H54 (cell line): ENCODE data around the gene CFAP46.
A peak's percentile ranks its signal among the peaks of the same experiment; 100 is the strongest.

Source experiments
- DNase-seq: peaks from one replicate; pipeline ENCODE4 v3.0.0; 2011; ENCODE audit warnings: low spot score, mixed read lengths; ENCODE audit not compliant: insufficient read length
- FAIRE-seq: peaks from 3 replicates; lab custom pipeline; 2011; peaks lifted over from hg19 to GRCh38; lab: Jason Lieb, UNC
- POLR2A ChIP-seq: IDR thresholded peaks from 2 replicates; pipeline ENCODE4 v1.6.1; 2011; ENCODE audit warnings: low read depth, mild to moderate bottlenecking, low read length

CFAP46 gene

GRCh38 chr10:132942101-132943057 is at the start of gene CFAP46:
CFAP46 (minus strand) TSS chr10:132942570; CDS start chr10:132942484, 86 bp downstream.
- DNase-seq (no peak), FAIRE-seq (no peak)
- TF ChIP-seq POLR2A: no peak

GRCh38 chr10:132991706-132992432 is 49.5 kb upstream of the CFAP46 start:
- no peak for DNase-seq
- no peak for FAIRE-seq
- no peak for TF ChIP-seq POLR2A

- FAIRE-seq: no peak
- no peak for DNase-seq
- TF ChIP-seq POLR2A: no peak
These were observed 48.5 kb upstream of the CFAP46 start for GRCh38 chr10:132990684-132991545.

GRCh38 chr10:132989476-132990415 is 47.4 kb upstream of the CFAP46 start:
- DNase-seq (no peak), FAIRE-seq (no peak)

GRCh38 chr10:132988988-132989387 is 46.6 kb upstream of the CFAP46 start:
- TF ChIP-seq POLR2A: no peak
- FAIRE-seq (no peak), DNase-seq (no peak)

More at GRCh38 chr10:132989476-132990415, 47.4 kb upstream of the CFAP46 start:
- no peak for TF ChIP-seq POLR2A

GRCh38 chr10:132987671-132988571 is 45.6 kb upstream of the CFAP46 start:
- FAIRE-seq (peak; percentile 6), DNase-seq (peak; percentile 89)
- no peak for TF ChIP-seq POLR2A

GRCh38 chr10:132986978-132987377 is 44.6 kb upstream of the CFAP46 start:
- no peak for DNase-seq
- FAIRE-seq: no peak
- no peak for TF ChIP-seq POLR2A

- FAIRE-seq: no peak
- no peak for DNase-seq
- no peak for TF ChIP-seq POLR2A
These were observed 44.2 kb upstream of the CFAP46 start for GRCh38 chr10:132986576-132986975.

- TF ChIP-seq POLR2A: no peak
- no peak for DNase-seq
- FAIRE-seq: no peak
These were observed 43.7 kb upstream of the CFAP46 start for GRCh38 chr10:132986076-132986475.

- FAIRE-seq: no peak
- DNase-seq: no peak
- TF ChIP-seq POLR2A: no peak
These were observed 43.2 kb upstream of the CFAP46 start for GRCh38 chr10:132985546-132985900.

- no peak for FAIRE-seq
- TF ChIP-seq POLR2A: no peak
These were observed 42.6 kb upstream of the CFAP46 start for GRCh38 chr10:132984801-132985545.

More at GRCh38 chr10:132984801-132985545, 42.6 kb upstream of the CFAP46 start:
- DNase-seq: no peak
